GM21619 (cell line): ENCODE results near the gene KCNK2.

Source experiments
- ATAC-seq: cut with Tn5 transposase; IDR thresholded peaks from one replicate; pipeline ENCODE4 v1.9.1; 2021; ENCODE audit not compliant: unreplicated experiment

The KCNK2 gene, protein sequence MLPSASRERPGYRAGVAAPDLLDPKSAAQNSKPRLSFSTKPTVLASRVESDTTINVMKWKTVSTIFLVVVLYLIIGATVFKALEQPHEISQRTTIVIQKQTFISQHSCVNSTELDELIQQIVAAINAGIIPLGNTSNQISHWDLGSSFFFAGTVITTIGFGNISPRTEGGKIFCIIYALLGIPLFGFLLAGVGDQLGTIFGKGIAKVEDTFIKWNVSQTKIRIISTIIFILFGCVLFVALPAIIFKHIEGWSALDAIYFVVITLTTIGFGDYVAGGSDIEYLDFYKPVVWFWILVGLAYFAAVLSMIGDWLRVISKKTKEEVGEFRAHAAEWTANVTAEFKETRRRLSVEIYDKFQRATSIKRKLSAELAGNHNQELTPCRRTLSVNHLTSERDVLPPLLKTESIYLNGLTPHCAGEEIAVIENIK

DNA sequence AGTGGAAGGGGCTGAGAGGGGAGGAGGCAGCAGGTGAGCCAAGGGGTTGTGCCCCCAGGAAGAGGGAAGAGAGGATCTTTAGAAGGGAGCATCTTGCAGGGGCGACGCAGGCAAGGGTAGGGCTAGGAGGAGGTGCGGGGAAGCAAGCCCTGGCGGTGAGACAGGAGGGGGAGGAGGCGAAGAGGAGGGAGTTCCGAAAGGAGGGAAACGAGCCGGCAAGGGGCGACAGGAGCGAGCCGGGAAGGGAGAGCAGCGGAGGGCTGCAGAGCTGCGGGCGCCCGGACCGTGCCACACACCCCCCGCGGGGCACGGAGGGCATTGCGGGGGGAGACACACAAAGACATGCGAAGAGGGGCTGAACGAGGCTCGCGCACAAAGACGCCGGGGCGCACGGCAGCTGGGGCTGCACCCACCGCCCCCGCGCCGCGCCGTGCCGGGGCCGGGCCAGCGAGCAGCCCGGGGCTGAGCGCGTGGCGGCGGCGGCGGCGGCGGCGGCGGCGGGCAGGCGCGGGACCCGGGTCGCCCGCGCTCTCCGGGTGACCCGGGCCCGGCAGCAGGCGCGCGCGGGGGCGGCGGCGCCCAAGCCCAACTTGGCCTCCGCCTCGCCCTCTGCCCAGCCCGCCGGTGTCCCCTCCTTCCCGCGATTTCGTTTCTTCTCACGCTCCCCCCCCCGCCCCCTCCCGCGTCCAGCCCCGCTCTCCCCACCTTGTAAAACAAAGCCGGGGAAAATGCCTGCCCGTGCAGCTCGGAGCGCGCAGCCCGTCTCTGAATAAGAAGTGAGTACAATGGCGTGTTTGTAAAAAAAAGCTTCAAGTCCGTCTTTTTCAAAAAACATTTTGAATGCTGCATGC is at the start of gene KCNK2:
TSS of gene KCNK2 (plus strand) at position 206 of the 851 bp plus-strand sequence. CDS start 649 bp downstream, outside the sequence.
- ATAC-seq = no peak

GRCh38 chr1:215032911-215033526 is 49.5 kb upstream of the KCNK2 start:
- ATAC-seq = no peak

GRCh38 chr1:215040190-215040589 is 42.3 kb upstream of the KCNK2 start:
- ATAC-seq = no peak

DNA sequence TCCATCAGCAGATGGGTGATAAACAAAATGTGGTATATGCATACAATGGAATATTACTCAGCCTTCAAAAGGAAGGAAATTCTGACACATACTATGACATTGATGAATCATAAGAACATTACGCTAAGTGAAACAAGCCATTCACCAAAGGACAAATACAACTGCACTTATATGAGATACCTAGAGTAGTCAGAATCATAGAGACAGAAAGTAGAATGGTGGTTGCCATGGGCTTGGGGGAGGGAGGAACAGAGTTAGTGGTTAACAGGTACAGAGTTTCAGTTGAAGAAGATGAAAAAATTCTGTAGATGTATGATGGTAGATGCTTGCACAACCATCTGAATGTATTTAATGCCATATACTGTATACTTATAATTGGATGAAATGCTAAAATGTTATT is 39.1 kb upstream of the KCNK2 start:
- ATAC-seq = no peak

GRCh38 chr1:215044151-215044550 is 38.4 kb upstream of the KCNK2 start:
- no peak for ATAC-seq

DNA sequence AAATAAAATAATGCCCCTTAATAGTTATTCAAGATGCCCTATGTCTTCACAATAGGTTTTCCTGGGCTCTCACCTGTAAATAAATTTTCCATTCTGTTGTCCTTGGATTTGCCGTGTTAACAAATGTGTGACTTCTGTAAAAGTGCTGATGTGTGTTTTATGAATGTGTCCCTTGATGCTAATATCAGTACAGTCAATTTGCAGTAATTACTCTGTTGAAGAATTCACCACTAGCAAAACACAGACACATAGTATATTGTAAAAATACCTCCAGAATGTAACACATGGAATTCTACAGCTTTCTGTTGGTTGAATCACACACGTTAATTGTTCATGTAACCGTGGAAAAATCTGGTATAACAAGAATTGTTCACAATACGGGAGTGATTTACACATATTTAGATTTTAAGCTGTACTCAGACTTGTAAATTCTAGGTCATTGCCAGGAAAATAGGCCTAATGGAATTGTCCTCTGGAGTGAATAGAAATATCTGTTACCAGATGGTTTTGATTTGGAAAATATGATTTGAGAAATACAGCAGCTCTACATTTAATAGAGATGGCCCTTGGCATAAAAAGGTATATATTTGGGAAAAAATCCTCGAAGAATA is 36.7 kb upstream of the KCNK2 start:
- no peak for ATAC-seq

GRCh38 chr1:215052256-215053015 is 30.1 kb upstream of the KCNK2 start:
- ATAC-seq = no peak

DNA sequence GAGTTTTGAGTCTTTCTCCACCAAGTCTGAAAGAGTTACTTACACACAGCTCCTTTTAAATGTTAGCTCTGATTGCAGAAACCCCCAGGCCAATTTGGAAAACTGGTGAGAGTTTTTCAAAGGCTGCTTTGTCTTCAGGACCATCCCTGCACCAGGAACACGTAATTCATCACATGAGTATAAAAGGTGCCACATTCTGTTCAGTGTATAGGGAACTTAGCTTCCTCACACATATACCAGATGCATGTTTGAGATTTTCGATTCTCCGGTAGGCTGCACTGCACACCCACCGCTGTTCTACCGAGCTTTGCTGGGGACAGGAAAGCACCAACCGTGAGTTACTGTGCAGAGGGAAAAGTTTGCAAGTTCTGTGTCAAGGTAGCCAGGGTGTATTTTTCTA is 28.3 kb upstream of the KCNK2 start:
- no peak for ATAC-seq

GRCh38 chr1:215055281-215055935 is 27.1 kb upstream of the KCNK2 start:
- ATAC-seq = no peak

DNA sequence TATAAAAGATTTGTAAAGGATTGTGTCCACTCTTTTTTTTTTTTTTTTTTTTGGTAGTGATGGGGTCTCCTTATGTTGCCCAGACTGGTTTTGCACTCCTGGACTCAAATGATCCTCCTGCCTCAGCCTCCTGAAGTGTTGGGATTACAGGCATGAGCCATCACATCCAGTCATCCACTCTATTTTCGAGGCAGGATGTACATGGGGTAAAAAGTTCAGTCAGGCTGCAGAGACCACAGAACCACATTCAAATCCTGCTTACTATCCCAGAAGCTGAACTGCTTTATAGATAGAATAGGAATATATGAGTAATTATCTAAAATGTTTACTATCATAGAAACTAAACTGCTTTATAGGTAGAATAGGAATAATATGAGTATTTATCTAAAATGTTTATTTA is 26.0 kb upstream of the KCNK2 start:
- no peak for ATAC-seq

- ATAC-seq = no peak
These were observed 22.6 kb upstream of the KCNK2 start for GRCh38 chr1:215059947-215060346.

GRCh38 chr1:215064327-215064726 is 18.2 kb upstream of the KCNK2 start:
- no peak for ATAC-seq

GRCh38 chr1:215071078-215071477 is 11.5 kb upstream of the KCNK2 start:
- no peak for ATAC-seq

DNA sequence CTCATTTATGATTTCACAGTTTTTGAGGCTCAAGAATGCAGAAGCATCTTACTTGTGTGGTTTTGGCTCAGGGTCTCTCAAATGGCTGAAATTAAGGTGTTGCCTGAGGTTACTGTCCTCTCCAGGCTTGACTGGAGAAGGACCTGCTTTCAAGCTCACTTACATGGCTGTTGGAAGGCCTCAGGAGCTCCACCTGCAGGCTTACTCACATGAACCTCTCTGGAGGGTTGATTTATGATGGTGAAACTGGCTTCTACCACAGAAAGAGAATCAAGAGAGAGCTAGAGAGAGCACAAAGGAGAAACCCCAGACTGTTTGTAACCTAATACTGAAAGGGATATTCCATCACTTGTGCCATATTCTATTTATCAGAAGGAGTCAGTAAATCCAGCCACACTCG is 6.2 kb upstream of the KCNK2 start:
- no peak for ATAC-seq

DNA sequence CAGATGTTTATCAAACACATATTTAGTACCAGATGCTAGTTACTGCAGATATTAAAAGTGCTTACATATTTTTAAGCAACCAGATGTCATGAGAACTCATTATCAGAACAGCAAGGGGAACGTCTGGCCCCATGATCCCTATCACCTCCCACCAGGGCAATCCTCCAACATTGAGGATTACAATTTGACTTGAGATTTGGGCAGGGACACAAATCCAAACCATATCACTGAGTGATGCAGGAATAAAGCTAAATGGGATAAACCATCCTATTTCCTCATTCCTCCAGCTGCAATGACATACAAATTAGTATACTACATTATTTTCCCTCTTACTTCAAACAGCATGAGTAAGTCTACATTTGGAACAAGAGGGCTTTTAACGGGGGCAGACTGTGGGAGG is 3.1 kb upstream of the KCNK2 start:
- no peak for ATAC-seq

GRCh38 chr1:215081661-215082531 is 641 bp upstream of the KCNK2 start:
- no peak for ATAC-seq

- ATAC-seq = no peak
These were observed 935 bp downstream of the KCNK2 start for GRCh38 chr1:215083383-215083961.

GRCh38 chr1:215084621-215085020 is 2.1 kb downstream of the KCNK2 start:
- ATAC-seq = no peak

DNA sequence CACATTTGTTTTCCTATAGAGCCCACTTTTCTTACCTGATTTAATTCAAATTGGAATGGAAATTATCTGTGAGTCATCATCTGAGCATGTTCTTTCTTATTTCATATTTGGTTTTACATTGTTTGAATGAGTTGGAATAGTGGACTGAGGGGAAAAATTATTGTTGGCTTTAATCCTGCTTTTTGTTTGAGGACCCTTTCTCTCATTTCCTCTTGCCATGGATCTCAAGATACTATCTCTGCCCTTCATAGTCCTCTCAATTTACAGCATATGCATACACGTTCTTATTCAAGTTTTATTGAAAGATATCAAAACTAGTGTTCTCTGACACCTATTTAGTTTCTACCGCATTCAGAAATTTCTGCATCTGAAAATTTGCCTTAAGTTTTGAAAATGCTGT is 5.1 kb downstream of the KCNK2 start:
- ATAC-seq = no peak
